ENCODE data around the gene TRIP6. TPM values are rescaled to one million over a fixed set of nuclear protein-coding genes. Genes with fewer than 3 reads are reported as not detected.

Gene TRIP6
- total RNA-seq, 2 donors from 2014 or later: 34.8 to 40.2 TPM

DNA sequence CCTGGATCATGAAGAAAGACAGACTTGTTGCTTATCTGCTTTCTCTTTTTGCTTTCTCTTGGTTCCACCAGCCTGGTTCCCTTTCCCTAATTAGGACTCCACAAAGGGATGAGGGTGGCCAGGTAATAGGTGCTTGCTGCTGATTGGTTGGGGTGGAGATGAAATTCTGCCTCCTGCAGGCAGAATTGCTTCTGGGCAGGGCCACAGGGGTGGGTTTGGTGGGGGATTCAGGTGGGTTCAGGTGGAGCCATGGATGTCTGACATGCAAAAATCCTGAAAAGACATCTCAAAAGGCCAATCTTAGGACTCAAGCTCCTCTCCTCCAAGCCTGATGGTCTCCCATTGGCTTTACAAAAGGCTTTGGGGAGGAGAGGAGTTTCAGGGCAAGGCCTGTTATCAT lies 53.9 kb downstream of the TRIP6 start:
- Histone ChIP-seq H3K4me1 (no peaks in the 10 kb centered on the region), H3K9me3 (no peaks in the 10 kb centered on the region), H3K27me3 (no peaks in the 10 kb centered on the region), H3K9ac (ENCODE audit: low read depth in 2 of 2, low read length in 2 of 2) (no peak overlapping the region), H3K4me3 (no peak overlapping the region), H3K36me3 (no peaks in the 10 kb centered on the region), H3K27ac (no peak overlapping the region)
- intact Hi-C loops (cut with DNase I): no loop called here
- TF ChIP-seq, protein P1, sequence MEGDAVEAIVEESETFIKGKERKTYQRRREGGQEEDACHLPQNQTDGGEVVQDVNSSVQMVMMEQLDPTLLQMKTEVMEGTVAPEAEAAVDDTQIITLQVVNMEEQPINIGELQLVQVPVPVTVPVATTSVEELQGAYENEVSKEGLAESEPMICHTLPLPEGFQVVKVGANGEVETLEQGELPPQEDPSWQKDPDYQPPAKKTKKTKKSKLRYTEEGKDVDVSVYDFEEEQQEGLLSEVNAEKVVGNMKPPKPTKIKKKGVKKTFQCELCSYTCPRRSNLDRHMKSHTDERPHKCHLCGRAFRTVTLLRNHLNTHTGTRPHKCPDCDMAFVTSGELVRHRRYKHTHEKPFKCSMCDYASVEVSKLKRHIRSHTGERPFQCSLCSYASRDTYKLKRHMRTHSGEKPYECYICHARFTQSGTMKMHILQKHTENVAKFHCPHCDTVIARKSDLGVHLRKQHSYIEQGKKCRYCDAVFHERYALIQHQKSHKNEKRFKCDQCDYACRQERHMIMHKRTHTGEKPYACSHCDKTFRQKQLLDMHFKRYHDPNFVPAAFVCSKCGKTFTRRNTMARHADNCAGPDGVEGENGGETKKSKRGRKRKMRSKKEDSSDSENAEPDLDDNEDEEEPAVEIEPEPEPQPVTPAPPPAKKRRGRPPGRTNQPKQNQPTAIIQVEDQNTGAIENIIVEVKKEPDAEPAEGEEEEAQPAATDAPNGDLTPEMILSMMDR (IDR thresholded peaks at IDR 0.05): no peak
- no peak for DNase-seq

Small RNA genes lying within 50 kb of the gene (microRNA-seq; reads per million reads assigned to microRNA genes)
- gene MIR6875: not detected

Other genes starting within 250 kb of the TRIP6 start
- 1 to 10 TPM; 1.8 to 2.3 TPM for gene TFR2, start 225.8 kb upstream of the TRIP6 start, total RNA-seq
- gene ACTL6B, start 210.9 kb upstream of the TRIP6 start, total RNA-seq: under 1 TPM in 1 of 2 donors, not detected in 1; 0.29 TPM
- 100 to 1,000 TPM; 292 to 312 TPM for gene GNB2, start 193.6 kb upstream of the TRIP6 start, total RNA-seq
- 10 to 100 TPM; 20.9 to 33.4 TPM for gene GIGYF1, start 173.1 kb upstream of the TRIP6 start, total RNA-seq
- 10 to 100 TPM; 28.8 to 43.4 TPM for gene POP7, start 161.3 kb upstream of the TRIP6 start, total RNA-seq
- not detected for gene EPO, start 146.9 kb upstream of the TRIP6 start, total RNA-seq
- gene ZAN, start 133.8 kb upstream of the TRIP6 start, total RNA-seq: not detected
- gene EPHB4, start 39.9 kb upstream of the TRIP6 start, total RNA-seq: 10 to 100 TPM; 43.1 to 75.9 TPM
- gene SLC12A9, start 14.7 kb upstream of the TRIP6 start, total RNA-seq: 10 to 100 TPM; 24.1 to 35.9 TPM
- gene SRRT, start 7.7 kb downstream of the TRIP6 start, total RNA-seq: 100 to 1,000 TPM; 114 to 204 TPM
- gene UFSP1, start 22.3 kb downstream of the TRIP6 start, total RNA-seq: 1 to 10 TPM; 2.1 to 4.4 TPM
- 10 to 100 TPM in 1 of 2 donors, 1 to 10 TPM in 1; 5.3 to 11.7 TPM for gene ACHE, start 28.5 kb downstream of the TRIP6 start, total RNA-seq
- gene MUC3A, start 82.1 kb downstream of the TRIP6 start, total RNA-seq: 100 to 1,000 TPM; 137 to 149 TPM
- 100 to 1,000 TPM; 331 to 542 TPM for gene MUC12, start 102.2 kb downstream of the TRIP6 start, total RNA-seq
- gene MUC17, start 152.7 kb downstream of the TRIP6 start, total RNA-seq: 1 to 10 TPM; 1.7 to 2.5 TPM
- gene TRIM56, start 218.1 kb downstream of the TRIP6 start, total RNA-seq: 10 to 100 TPM; 33.7 to 47.9 TPM